HFF-Myc (cell line): ENCODE measurements around the gene KCNT2.
"Not testable (repeated sequence)": the region's sequence is repeated elsewhere in the genome, so short reads cannot be mapped to it uniquely, and the experiment has no call there.

Experiments used
- DNase-seq: peaks from one replicate; pipeline ENCODE4 v3.0.0-alpha.2; 2011; ENCODE audit warnings: low read depth; ENCODE audit errors: extremely low read depth
- H3K4me3 ChIP-seq: replicated peaks from 2 replicates; pipeline ENCODE4 v1.5.1; 2011; ENCODE audit warnings: low read depth, mild to moderate bottlenecking, control low read depth, low read length
- TF ChIP-seq, protein P1 (sequence below): IDR thresholded peaks from 2 replicates; pipeline ENCODE4 v1.5.1; 2012; ENCODE audit warnings: mild to moderate bottlenecking, low read depth, low read length, control low read depth; ENCODE audit errors: missing control alignments

The KCNT2 gene

DNA sequence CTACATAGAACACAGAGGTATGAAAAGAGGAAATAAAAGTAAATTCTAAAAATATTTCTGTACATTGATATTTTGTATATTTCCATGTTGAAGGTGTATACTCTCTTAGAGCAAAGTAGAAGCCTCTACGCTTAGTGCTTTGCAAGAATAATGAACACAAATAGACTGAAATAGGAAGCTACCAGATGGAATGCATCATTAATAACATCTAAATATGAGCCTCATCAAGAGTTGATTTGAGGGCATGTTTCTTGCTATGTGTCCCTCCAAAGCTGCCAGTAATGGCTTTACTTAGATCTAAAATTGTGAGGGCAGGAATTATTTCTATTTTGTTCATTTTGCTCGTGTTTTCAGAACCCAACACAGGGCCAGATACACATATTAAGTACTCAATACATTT lies 94.4 kb downstream of the KCNT2 start:
- TF ChIP-seq, protein P1, sequence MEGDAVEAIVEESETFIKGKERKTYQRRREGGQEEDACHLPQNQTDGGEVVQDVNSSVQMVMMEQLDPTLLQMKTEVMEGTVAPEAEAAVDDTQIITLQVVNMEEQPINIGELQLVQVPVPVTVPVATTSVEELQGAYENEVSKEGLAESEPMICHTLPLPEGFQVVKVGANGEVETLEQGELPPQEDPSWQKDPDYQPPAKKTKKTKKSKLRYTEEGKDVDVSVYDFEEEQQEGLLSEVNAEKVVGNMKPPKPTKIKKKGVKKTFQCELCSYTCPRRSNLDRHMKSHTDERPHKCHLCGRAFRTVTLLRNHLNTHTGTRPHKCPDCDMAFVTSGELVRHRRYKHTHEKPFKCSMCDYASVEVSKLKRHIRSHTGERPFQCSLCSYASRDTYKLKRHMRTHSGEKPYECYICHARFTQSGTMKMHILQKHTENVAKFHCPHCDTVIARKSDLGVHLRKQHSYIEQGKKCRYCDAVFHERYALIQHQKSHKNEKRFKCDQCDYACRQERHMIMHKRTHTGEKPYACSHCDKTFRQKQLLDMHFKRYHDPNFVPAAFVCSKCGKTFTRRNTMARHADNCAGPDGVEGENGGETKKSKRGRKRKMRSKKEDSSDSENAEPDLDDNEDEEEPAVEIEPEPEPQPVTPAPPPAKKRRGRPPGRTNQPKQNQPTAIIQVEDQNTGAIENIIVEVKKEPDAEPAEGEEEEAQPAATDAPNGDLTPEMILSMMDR: no peak
- H3K4me3 ChIP-seq: no peak overlapping the region
- DNase-seq: no peak

DNA sequence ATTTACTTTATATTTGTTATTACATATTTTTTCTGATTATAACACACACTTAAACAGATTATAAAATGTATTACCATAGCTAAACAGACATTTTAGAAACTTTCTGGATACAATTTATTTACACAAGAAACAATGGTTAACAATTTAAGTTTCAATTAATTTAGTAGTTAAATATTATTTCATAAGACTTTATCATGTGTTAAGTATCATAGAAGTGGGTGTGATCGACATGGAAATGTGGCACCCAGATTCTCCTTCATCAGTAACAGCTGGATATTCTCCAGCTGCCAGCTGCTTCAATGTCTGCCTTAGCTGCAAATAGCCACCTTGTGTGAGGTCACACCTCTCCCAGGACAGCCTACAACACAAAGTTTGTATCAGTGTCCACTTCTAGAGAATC lies 97.8 kb downstream of the KCNT2 start:
- no peak overlapping the region for H3K4me3 ChIP-seq
- TF ChIP-seq, protein P1: no peak
- no peak for DNase-seq

DNA sequence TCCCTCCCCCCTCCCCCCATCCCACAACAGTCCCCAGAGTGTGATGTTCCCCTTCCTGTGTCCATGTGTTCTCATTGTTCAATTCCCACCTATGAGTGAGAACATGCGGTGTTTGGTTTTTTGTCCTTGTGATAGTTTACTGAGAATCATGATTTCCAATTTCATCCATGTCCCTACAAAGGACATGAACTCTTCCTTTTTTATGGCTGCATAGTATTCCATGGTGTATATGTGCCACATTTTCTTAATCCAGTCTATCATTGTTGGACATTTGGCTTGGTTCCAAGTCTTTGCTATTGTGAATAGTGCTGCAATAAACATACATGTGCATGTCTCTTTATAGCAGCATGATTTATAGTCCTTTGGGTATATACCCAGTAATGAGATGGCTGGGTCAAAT lies 104.0 kb downstream of the KCNT2 start:
- H3K4me3 ChIP-seq: not testable (repeated sequence)

DNA sequence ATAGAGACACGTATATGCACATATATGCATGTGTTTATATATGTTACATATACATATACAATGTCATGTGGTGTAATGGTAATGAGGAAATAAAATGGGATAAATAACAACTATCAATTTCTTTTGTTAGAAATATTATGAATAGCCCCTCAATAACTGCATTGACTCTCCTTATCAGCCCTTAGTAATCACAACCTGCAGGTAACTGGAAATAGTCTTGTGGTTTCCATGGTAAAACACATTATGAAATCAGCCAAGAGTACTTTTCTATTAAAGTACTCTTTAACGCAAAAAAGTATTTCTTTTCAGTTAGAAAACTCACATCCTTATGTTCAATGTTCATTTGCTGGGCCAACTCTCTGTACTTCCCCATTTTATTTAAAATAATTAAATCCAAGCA lies 105.8 kb downstream of the KCNT2 start:
- H3K4me3 ChIP-seq: no peak overlapping the region
- TF ChIP-seq, protein P1: no peak
- no peak for DNase-seq

More for the DNA sequence above, 104.0 kb downstream of the KCNT2 start:
- DNase-seq: not testable (repeated sequence)

DNA sequence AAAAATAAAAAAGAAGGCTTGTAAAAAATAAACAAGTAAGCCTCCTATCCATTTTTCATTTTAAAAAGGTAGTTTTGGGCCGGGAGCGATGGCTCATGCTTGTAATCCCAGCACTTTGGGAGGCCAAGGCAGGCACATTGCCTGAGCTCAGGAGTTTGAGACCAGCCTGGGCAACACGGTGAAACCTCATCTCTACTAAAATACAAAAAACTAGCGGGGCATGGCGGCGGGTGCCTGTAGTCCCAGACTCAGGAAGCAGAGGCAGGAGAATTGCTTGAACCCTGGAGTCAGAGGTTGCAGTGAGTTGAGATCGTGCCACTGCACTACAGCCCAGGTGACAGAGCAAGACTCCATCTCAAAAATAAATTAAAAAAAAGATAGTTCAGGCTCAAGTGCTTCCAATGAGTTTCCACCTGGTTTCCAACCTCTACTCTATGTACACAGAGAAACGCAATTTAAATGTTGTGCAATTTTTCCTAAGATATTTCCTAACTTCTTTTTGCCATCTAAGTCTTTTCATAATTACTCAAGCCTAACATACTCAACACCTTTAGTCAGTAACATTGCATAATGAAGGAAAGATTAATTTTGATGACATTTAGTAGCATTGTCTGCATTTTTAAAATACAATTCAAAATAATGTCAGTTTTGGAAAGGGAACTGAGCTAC lies 106.3 kb downstream of the KCNT2 start:
- DNase-seq: no peak
- TF ChIP-seq, protein P1: no peak
- H3K4me3 ChIP-seq: no peak overlapping the region

DNA sequence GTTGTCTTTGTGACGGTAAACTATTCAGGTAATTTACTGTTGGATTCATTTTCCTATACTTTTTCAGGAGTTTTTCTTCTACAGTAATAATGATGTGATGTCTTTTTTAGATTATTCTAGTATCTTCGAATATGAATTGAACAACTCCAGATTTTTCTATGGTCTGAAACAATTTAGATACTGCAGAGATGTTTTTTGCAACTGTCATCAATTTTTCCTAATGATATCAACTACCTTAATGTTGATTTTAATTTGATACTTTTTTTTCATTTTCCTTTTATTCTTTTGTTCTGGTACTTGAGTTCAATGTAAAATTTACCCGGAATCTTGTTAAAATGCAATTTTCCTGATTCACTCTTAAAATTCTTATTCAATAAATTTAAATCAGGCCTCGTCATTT lies 110.4 kb downstream of the KCNT2 start:
- TF ChIP-seq, protein P1: no peak
- H3K4me3 ChIP-seq: no peak overlapping the region
- no peak for DNase-seq

DNA sequence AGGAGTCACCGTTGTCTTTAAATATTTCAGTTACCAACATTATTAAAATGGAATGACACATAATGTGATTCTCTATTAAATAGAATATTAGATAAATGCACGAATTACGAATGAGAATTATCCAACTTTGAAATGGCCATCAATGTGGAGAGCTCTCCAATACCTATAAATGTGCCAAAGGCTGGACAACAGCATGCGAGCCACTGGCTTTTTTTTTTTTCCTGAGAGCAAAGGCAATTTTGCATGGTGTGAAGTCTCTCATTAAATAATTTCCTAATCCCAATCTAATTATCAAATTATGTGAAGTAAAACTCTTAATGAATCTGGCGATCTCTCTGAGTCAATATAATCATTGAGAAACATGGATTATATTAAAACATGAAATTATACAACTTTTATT lies 113.5 kb downstream of the KCNT2 start:
- no peak for DNase-seq
- TF ChIP-seq, protein P1: no peak
- H3K4me3 ChIP-seq: no peak overlapping the region
